ENCODE data around the gene VWA8.

- TF ChIP-seq CTCF (IDR thresholded peaks at IDR 0.05) (no peak), POLR2A (IDR thresholded peaks at IDR 0.05) (no peak)
Measured at GRCh38 chr13:41605319-41606285, 355.3 kb downstream of the VWA8 start.

Measured in thyroid gland (tissue), 4 donors.